ENCODE measurements around the gene SLC26A1. TPM values are rescaled to one million over a fixed set of nuclear protein-coding genes. Genes with fewer than 3 reads are reported as not detected.
A peak's percentile ranks its signal among the peaks of the same experiment; 100 is the strongest.

The SLC26A1 gene
- total RNA-seq, 2 donors from 2014 or later, result 0.27 to 0.34 TPM

- WGBS, result 65% methylated on average over 28 of the region's 37 CpGs
- Histone ChIP-seq H3K27me3 (replicated peaks; ENCODE audit: insufficient read depth) (no peaks in the 10 kb centered on the region), H3K9me3 (no peaks in the 10 kb centered on the region), H3K36me3 (no peaks in the 10 kb centered on the region), H3K4me3 (no peak overlapping the region), H3K4me1 (replicated peaks) (no peaks in the 10 kb centered on the region), H3K27ac (no peak overlapping the region)
- intact Hi-C loops (cut with DNase I), result no loop called here
- TF ChIP-seq CTCF (IDR thresholded peaks at IDR 0.05) (peak in 1 of 4 experiments; percentile 19), POLR2A (IDR thresholded peaks at IDR 0.05) (no peak)
- no peak for DNase-seq (ENCODE audit: low spot score)
These were observed 39.0 kb upstream of the SLC26A1 start for GRCh38 chr4:1031956-1032795.

- TF ChIP-seq CTCF (IDR thresholded peaks at IDR 0.05) (no peak), POLR2AphosphoS5 (IDR thresholded peaks at IDR 0.05) (no peak), POLR2A (IDR thresholded peaks at IDR 0.05) (no peak)
- H3K27me3 ChIP-seq (replicated peaks; ENCODE audit: insufficient read depth), result no peaks in the 10 kb centered on the region
- no peaks in the 10 kb centered on the region for H3K4me1 ChIP-seq (replicated peaks)
- intact Hi-C loops (cut with DNase I), result no loop called here
- WGBS, result 95% methylated on average over 8 of the region's 8 CpGs
- no peak overlapping the region for H3K4me3 ChIP-seq
- no peak for DNase-seq (ENCODE audit: low spot score)
- H3K27ac ChIP-seq, result no peak overlapping the region
- H3K36me3 ChIP-seq, result no peaks in the 10 kb centered on the region
- H3K9me3 ChIP-seq, result no peaks in the 10 kb centered on the region
These were observed 38.1 kb upstream of the SLC26A1 start for GRCh38 chr4:1031346-1031745.

- H3K27ac ChIP-seq, result no peak overlapping the region
- TF ChIP-seq POLR2AphosphoS5 (IDR thresholded peaks at IDR 0.05), result no peak
- no peaks in the 10 kb centered on the region for H3K36me3 ChIP-seq
- no peaks in the 10 kb centered on the region for H3K4me1 ChIP-seq (replicated peaks)
- WGBS, result 79% methylated on average over 14 of the region's 16 CpGs
- no peaks in the 10 kb centered on the region for H3K9me3 ChIP-seq
- no peak for DNase-seq (ENCODE audit: low spot score)
- no peak overlapping the region for H3K4me3 ChIP-seq
- intact Hi-C loops (cut with DNase I), result no loop called here
- no peaks in the 10 kb centered on the region for H3K27me3 ChIP-seq (replicated peaks; ENCODE audit: insufficient read depth)
These were observed 37.4 kb upstream of the SLC26A1 start for GRCh38 chr4:1030559-1030958.

- intact Hi-C loops (cut with DNase I), result no loop called here
- no peak overlapping the region for H3K27ac ChIP-seq
- DNase-seq (ENCODE audit: low spot score), result no peak
- 61% methylated on average over 12 of the region's 12 CpGs for WGBS
- no peaks in the 10 kb centered on the region for H3K27me3 ChIP-seq (replicated peaks; ENCODE audit: insufficient read depth)
- H3K36me3 ChIP-seq, result no peaks in the 10 kb centered on the region
- no peaks in the 10 kb centered on the region for H3K4me1 ChIP-seq (replicated peaks)
- no peaks in the 10 kb centered on the region for H3K9me3 ChIP-seq
- H3K4me3 ChIP-seq, result no peak overlapping the region
- TF ChIP-seq CTCF (IDR thresholded peaks at IDR 0.05) (no peak), POLR2AphosphoS5 (IDR thresholded peaks at IDR 0.05) (no peak), POLR2A (IDR thresholded peaks at IDR 0.05) (no peak)
These were observed 36.8 kb upstream of the SLC26A1 start for GRCh38 chr4:1030031-1030430.

DNA sequence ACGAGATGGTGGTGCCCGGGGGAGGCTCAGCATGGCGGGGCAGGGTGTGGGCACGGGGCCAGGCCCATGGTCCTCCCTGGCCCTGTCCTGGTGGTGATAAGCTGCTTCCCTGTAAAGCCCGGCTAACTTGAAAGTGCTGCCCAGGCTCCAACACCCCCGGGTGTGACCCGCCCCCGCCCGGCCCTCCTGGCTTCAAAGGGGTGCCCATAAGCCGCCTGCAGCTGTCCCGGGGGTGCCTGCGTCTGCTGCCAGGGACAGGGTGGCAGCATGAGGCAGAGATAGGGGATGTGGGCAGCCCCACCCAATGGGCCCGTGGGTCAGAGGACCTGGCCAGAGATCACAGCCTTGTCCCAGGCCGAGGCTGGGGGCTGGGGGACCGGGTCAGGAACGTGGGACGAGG, 36.3 kb upstream of the SLC26A1 start:
- 57% methylated on average over 16 of the region's 17 CpGs for WGBS
- no peak overlapping the region for H3K4me3 ChIP-seq
- no peak overlapping the region for H3K27ac ChIP-seq
- H3K27me3 ChIP-seq (replicated peaks; ENCODE audit: insufficient read depth), result no peaks in the 10 kb centered on the region
- H3K36me3 ChIP-seq, result no peaks in the 10 kb centered on the region
- intact Hi-C loops (cut with DNase I), result no loop called here
- no peaks in the 10 kb centered on the region for H3K9me3 ChIP-seq
- TF ChIP-seq CTCF (IDR thresholded peaks at IDR 0.05) (no peak), POLR2A (IDR thresholded peaks at IDR 0.05) (no peak), POLR2AphosphoS5 (IDR thresholded peaks at IDR 0.05) (no peak)
- no peak for DNase-seq (ENCODE audit: low spot score)
- H3K4me1 ChIP-seq (replicated peaks), result no peaks in the 10 kb centered on the region
